Measurements from ENCODE around the gene SCAMP5. TPM values are rescaled to one million over a fixed set of nuclear protein-coding genes. Genes with fewer than 3 reads are reported as not detected.

Gene SCAMP5
- total RNA-seq, 1 experiment from 2014 or later, result 17.9 TPM

DNA sequence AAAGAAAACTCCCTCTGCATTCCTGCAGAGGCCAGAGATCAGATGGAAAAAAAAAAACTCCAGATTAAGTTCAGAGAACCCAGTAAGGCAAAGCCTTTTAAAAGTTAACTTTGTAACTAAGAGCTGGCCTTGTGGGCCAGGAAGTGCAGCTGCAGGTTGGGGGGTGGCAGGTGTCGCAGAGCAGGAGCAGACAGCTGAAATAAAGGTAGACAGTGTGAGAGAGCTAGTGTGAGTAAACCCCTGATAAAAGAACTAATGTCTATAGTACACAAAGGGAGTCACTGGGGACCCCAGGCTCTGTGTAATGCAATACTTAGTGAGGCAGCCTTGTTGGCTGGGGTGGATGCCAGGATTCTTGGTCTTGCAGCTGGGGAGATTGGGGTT lies 70.1 kb downstream of the SCAMP5 start:
- POLR2A ChIA-PET (ENCODE audit: unreplicated experiment), result interaction anchor here (0.6 to 0.8 kb wide), 2 partner anchors 40 to 127 kb away, joined by 3 to 4 read pairs; no protein-coding TSS in a partner anchor
- peak in 1 of 2 experiments; percentile 51 for DNase-seq
- Histone ChIP-seq H3K27ac (peak overlapping the region; percentile 86), H3F3A (ENCODE audit: insufficient read depth, low read depth) (peaks cover 37% of the 10 kb centered on the region), H3K4me1 (replicated peaks; ENCODE audit: insufficient read depth) (peaks cover 38% of the 10 kb centered on the region), H3K4me3 (no peak overlapping the region), H2AFZ (no peak overlapping the region), H3K27me3 (ENCODE audit: insufficient read depth, low read depth) (no peaks in the 10 kb centered on the region), H3K9me2 (ENCODE audit: insufficient read depth) (no peaks in the 10 kb centered on the region), H3K79me2 (ENCODE audit: low read depth) (no peaks in the 10 kb centered on the region), H3K36me3 (ENCODE audit: low read depth) (no peaks in the 10 kb centered on the region), H4K20me1 (ENCODE audit: insufficient read depth) (no peaks in the 10 kb centered on the region), H3K4me2 (peak overlapping the region; percentile 70), H3K9me3 (ENCODE audit: insufficient read depth, low read depth) (no peaks in the 10 kb centered on the region)
- TF ChIP-seq EZH2 (IDR thresholded peaks at IDR 0.05; ENCODE audit: low read depth), result no peak
- TF ChIP-seq, protein P1, sequence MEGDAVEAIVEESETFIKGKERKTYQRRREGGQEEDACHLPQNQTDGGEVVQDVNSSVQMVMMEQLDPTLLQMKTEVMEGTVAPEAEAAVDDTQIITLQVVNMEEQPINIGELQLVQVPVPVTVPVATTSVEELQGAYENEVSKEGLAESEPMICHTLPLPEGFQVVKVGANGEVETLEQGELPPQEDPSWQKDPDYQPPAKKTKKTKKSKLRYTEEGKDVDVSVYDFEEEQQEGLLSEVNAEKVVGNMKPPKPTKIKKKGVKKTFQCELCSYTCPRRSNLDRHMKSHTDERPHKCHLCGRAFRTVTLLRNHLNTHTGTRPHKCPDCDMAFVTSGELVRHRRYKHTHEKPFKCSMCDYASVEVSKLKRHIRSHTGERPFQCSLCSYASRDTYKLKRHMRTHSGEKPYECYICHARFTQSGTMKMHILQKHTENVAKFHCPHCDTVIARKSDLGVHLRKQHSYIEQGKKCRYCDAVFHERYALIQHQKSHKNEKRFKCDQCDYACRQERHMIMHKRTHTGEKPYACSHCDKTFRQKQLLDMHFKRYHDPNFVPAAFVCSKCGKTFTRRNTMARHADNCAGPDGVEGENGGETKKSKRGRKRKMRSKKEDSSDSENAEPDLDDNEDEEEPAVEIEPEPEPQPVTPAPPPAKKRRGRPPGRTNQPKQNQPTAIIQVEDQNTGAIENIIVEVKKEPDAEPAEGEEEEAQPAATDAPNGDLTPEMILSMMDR (conservative IDR thresholded peaks at IDR 0.05), result no peak
- no TSS peak for BruUV-seq (replicated peaks)
- CTCF ChIA-PET, result no interaction called here
- intact Hi-C loops (cut with micrococcal nuclease; ENCODE audit: unreplicated experiment), result no loop called here

DNA sequence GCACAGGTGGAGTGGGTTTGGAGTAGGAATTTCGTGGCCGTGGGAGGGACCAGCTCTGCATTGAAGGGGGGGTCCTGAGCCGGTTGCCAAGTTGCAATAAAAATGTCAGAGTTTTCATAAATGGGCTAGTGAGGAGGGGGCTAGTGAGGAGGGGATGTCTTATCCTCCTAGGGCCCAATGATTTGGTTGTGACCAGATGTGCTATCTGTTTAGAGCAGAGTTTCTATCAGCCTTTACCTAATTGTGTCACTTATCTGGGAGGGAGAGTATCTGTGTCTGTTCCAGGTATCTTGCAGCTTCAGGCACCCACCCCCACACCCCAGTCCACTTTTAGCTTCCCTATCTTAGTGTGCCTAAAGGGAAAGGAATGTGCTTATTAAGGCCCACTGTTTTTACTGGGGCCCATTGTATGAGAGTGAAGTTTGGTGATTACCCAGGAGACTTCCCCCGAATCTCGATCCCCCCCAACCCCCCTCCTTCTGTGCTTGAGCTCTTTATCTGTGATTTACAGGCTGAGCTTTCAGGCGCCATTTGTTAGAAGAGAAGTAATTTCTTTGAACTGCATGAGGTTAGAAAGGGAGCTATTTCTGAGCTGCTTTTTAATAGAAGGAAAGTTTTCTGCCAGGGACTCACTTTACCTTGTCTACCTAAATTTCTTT lies 70.6 kb downstream of the SCAMP5 start:
- peaks cover 36% of the 10 kb centered on the region for H3F3A ChIP-seq (ENCODE audit: insufficient read depth, low read depth)
- no TSS peak for BruUV-seq (replicated peaks)
- DNase-seq, result peak in 1 of 2 experiments; percentile 71
- H3K9me3 ChIP-seq (ENCODE audit: insufficient read depth, low read depth), result no peaks in the 10 kb centered on the region
- no peaks in the 10 kb centered on the region for H3K79me2 ChIP-seq (ENCODE audit: low read depth)
- no peaks in the 10 kb centered on the region for H4K20me1 ChIP-seq (ENCODE audit: insufficient read depth)
- peak overlapping the region; percentile 70 for H3K4me2 ChIP-seq
- intact Hi-C loops (cut with micrococcal nuclease; ENCODE audit: unreplicated experiment), result loop anchor here (2.0 kb wide), 1 partner anchor 23 kb away; no protein-coding TSS in a partner anchor
- no peaks in the 10 kb centered on the region for H3K27me3 ChIP-seq (ENCODE audit: insufficient read depth, low read depth)
- ChIA-PET POLR2A (ENCODE audit: unreplicated experiment) (interaction anchor here (0.6 to 0.8 kb wide), 3 partner anchors 39 to 134 kb away, joined by 3 to 15 read pairs (median 4); no protein-coding TSS in a partner anchor), CTCF (interaction anchor here (0.6 to 0.7 kb wide), 3 partner anchors 59 to 302 kb away, joined by 4 to 5 read pairs (median 5); partner anchors contain the start of gene C15orf39)
- H2AFZ ChIP-seq, result no peak overlapping the region
- TF ChIP-seq, protein P1 (conservative IDR thresholded peaks at IDR 0.05), result no peak
- no peak for TF ChIP-seq EZH2 (IDR thresholded peaks at IDR 0.05; ENCODE audit: low read depth)
- no peaks in the 10 kb centered on the region for H3K36me3 ChIP-seq (ENCODE audit: low read depth)
- no peak overlapping the region for H3K4me3 ChIP-seq
- peak overlapping the region; percentile 86 for H3K27ac ChIP-seq
- no peaks in the 10 kb centered on the region for H3K9me2 ChIP-seq (ENCODE audit: insufficient read depth)
- H3K4me1 ChIP-seq (replicated peaks; ENCODE audit: insufficient read depth), result peaks cover 38% of the 10 kb centered on the region

DNA sequence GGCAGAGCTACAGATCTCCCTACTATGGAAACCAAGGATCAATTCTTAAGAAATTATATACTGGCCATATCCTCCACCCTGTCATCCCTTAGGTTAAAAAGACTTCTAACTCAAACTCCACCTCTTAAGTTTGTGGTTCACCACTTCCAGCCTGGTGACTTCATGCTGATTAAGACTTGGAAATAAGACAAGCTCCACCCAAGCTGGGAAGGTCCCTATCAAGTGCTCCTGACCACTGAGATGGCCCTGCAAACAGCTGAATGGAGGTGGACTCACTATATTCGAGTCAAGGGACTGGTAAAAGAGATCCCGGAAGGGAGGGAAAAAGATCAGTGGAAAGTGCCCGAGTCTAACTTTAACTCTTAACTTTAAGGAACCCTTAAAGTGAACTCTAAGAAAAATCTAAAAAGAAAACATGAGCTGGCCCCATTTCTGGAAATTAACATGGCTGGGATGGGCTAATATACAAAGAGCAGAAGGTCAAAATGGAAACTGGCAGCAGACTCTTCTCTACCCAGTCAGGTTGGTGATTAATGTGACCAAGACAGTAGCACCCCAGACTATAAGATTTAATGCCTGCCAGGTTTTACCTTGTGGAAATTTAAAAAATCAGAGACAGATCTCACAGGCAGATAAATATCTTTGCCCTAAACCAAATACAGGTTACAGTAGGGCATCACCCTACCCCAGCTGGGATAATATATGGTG lies 71.9 kb downstream of the SCAMP5 start:
- peaks cover 38% of the 10 kb centered on the region for H3K4me1 ChIP-seq (replicated peaks; ENCODE audit: insufficient read depth)

More for the DNA sequence above, 71.9 kb downstream of the SCAMP5 start:
- Histone ChIP-seq H3K27ac (peak overlapping the region; percentile 86), H3K4me3 (no peak overlapping the region), H3K4me2 (peak overlapping the region; percentile 70), H3K79me2 (ENCODE audit: low read depth) (no peaks in the 10 kb centered on the region), H3F3A (ENCODE audit: insufficient read depth, low read depth) (peaks cover 32% of the 10 kb centered on the region), H4K20me1 (ENCODE audit: insufficient read depth) (no peaks in the 10 kb centered on the region), H2AFZ (no peak overlapping the region), H3K36me3 (ENCODE audit: low read depth) (no peaks in the 10 kb centered on the region), H3K9me2 (ENCODE audit: insufficient read depth) (no peaks in the 10 kb centered on the region), H3K9me3 (ENCODE audit: insufficient read depth, low read depth) (no peaks in the 10 kb centered on the region), H3K27me3 (ENCODE audit: insufficient read depth, low read depth) (no peaks in the 10 kb centered on the region)
- BruUV-seq (replicated peaks), result TSS peak; percentile 22
- POLR2A ChIA-PET (ENCODE audit: unreplicated experiment), result interaction anchor here (0.6 to 0.7 kb wide), 3 partner anchors 63 to 605 kb away, joined by 3 to 8 read pairs (median 5); no protein-coding TSS in a partner anchor
- CTCF ChIA-PET, result interaction anchor here (0.5 to 2.0 kb wide), 2 partner anchors 24 to 240 kb away, joined by 4 to 12 read pairs; no protein-coding TSS in a partner anchor
- TF ChIP-seq EZH2 (IDR thresholded peaks at IDR 0.05; ENCODE audit: low read depth), result no peak
- TF ChIP-seq, protein P1 (conservative IDR thresholded peaks at IDR 0.05), result no peak
- intact Hi-C loops (cut with micrococcal nuclease; ENCODE audit: unreplicated experiment), result loop anchor here (2.0 kb wide), 1 partner anchor 24 kb away; no protein-coding TSS in a partner anchor
- peak; percentile 44 to 77 for DNase-seq
